ENCODE measurements around the gene SLC6A19.
A peak's percentile ranks its signal among the peaks of the same experiment; 100 is the strongest.
"Not testable (repeated sequence)": the region's sequence is repeated elsewhere in the genome, so short reads cannot be mapped to it uniquely, and the experiment has no call there.

The SLC6A19 gene

DNA sequence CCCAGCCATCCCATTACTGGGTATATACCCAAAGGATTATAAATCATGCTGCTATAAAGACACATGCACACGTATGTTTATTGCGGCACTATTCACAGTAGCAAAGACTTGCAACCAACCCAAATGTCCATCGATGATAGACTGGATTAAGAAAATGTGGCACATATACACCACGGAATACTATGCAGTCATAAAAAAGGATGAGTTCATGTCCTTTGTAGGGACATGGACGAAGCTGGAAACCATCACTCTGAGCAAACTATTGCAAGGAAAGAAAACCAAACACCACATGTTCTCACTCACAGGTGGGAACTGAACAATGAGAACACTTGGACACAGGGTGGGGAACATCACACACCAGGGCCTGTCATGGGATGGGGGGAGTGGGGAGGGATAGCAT, 66.1 kb downstream of the SLC6A19 start:
- DNase-seq (ENCODE audit: low read depth) = not testable (repeated sequence)

DNA sequence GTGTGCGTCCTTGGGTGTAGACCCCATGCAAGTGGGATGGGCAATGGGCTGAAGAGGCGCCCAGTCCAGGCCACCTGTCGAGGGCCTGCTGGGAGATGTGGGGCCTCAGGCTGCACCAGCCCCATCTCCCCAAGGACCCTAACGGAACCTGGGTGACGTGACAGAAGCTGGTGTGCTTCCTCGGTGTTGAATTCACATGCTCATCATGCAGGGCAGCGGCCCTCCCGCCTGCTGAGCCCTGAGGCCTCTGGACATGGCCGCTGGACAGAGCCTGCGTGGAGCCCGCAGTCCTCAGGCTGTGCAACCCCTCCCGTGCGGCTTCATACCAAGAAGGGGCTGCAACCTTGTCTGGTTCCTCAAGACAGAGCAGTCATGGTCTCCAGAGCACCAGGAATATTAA, 66.7 kb downstream of the SLC6A19 start:
- no peak for DNase-seq (ENCODE audit: low read depth)

- peak; percentile 12 for DNase-seq (ENCODE audit: low read depth)
Measured at GRCh38 chr5:1268666-1269065, 67.3 kb downstream of the SLC6A19 start.

DNA sequence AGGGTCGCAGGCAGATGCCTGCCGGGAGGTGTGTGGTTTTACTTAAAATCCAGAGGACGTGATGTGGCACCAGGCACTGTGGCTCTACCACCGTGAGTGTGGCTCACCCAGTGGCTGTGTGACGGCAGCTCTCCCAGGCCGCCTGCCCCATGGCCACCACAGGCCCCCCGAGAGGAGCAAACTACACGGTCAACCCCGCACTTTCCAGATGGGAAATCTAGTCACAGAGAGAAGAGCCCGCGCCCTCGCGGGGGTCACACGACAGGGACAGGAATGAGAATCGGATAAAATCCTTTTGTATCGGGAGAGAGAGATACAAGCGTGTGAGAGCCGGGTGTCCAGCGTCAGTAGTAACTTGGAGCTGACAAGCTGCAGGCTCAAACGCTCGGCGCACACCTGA, 69.0 kb downstream of the SLC6A19 start:
- DNase-seq (ENCODE audit: low read depth) = no peak

GRCh38 chr5:1270933-1271914, 69.8 kb downstream of the SLC6A19 start:
- no peak for DNase-seq (ENCODE audit: low read depth)

- DNase-seq (ENCODE audit: low read depth) = no peak
Measured at GRCh38 chr5:1272201-1272600, 70.8 kb downstream of the SLC6A19 start.

DNA sequence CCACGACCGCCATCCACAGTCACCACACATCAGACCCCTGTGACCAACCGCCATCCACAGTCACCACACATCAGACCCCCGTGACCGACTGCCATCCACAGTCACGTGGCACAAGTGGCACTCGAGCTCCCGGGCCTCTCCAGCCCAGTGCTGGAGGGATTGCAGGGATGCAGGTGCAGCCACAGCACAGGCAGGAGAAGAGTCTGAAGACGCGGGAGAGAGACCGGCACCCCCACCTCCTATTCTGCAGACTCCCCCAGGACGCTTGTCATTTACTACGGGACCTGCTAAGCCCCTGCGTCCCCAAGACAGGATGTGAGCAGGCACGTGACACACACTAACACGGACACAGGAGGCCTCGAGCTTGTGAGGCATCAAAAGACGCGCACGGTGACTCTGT, 72.3 kb downstream of the SLC6A19 start:
- DNase-seq (ENCODE audit: low read depth) = no peak

DNA sequence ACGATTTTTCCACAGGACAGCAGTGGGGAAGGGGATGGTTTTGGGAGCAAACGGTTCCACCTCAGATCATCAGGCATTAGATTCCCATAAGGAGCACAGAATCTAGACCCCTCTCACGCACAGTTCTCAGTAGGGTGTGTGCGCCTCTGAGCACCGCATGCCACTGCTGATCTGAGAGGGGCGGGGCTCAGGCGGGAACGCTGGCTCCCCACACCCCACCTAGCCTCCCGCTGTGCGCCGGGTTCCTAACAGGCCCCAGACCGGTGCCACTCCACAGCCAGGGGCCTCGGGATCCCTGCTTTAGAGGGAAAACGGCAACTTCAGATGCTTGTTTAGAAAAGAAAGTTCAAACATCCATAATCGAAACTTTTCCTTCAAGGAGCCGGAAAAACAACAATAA, 73.1 kb downstream of the SLC6A19 start:
- DNase-seq (ENCODE audit: low read depth) = no peak
